Measurements from ENCODE around the gene SLC16A2.

GRCh38 chrX:74498924-74499323 is 77.6 kb downstream of the SLC16A2 start:
- TF ChIP-seq USF1 (CRISPR knock-in tag; IDR thresholded peaks at IDR 0.05) (no peak), IRF1 (CRISPR knock-in tag; IDR thresholded peaks at IDR 0.05) (no peak), NR3C1 (CRISPR knock-in tag; conservative IDR thresholded peaks at IDR 0.05; ENCODE audit: low read depth) (no peak)
